ENCODE results near the gene WFDC9.

DNA sequence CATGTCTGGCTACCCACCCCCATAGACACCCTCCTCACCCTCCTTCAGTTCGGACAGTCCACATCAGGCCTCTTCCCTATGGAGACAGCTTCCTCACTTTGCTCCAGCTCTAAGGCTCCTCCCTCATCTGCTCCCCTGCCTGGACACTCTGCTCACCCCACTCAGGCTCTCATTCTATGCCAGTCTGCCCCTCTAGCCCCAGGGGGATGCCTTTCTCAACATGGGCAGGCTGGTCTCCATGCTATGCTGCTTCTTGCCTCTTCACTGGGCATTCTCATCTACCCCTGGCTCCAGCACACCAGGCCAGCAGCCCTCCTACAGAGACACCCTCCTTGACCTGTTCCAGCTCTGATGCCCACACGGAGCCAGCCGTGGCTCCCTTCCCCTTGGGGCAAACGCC is 51.9 kb downstream of the WFDC9 start, which contains the start of gene WFDC8:
- TF ChIP-seq, protein P1, sequence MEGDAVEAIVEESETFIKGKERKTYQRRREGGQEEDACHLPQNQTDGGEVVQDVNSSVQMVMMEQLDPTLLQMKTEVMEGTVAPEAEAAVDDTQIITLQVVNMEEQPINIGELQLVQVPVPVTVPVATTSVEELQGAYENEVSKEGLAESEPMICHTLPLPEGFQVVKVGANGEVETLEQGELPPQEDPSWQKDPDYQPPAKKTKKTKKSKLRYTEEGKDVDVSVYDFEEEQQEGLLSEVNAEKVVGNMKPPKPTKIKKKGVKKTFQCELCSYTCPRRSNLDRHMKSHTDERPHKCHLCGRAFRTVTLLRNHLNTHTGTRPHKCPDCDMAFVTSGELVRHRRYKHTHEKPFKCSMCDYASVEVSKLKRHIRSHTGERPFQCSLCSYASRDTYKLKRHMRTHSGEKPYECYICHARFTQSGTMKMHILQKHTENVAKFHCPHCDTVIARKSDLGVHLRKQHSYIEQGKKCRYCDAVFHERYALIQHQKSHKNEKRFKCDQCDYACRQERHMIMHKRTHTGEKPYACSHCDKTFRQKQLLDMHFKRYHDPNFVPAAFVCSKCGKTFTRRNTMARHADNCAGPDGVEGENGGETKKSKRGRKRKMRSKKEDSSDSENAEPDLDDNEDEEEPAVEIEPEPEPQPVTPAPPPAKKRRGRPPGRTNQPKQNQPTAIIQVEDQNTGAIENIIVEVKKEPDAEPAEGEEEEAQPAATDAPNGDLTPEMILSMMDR (IDR thresholded peaks at IDR 0.05; ENCODE audit: extremely low read depth in 1 of 2, insufficient read depth in 1 of 2, low read depth in 1 of 2, low read length in 2 of 2), result no peak
- TF ChIP-seq GATA2 (IDR thresholded peaks at IDR 0.05; ENCODE audit: insufficient read depth, insufficient read length, low read depth, low read length) (no peak), EZH2 (IDR thresholded peaks at IDR 0.05; ENCODE audit: borderline replicate concordance, low read depth, low read length, severe bottlenecking) (no peak), POLR2AphosphoS5 (IDR thresholded peaks at IDR 0.05; ENCODE audit: insufficient read depth, low read depth, low read length) (no peak), POLR2A (IDR thresholded peaks at IDR 0.05; ENCODE audit: low read depth, low read length) (no peak), FOS (IDR thresholded peaks at IDR 0.05; ENCODE audit: borderline replicate concordance, insufficient read depth, low read length) (no peak)
- TF ChIP-seq, protein P2, sequence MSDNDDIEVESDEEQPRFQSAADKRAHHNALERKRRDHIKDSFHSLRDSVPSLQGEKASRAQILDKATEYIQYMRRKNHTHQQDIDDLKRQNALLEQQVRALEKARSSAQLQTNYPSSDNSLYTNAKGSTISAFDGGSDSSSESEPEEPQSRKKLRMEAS (IDR thresholded peaks at IDR 0.05; ENCODE audit: insufficient read depth, insufficient read length), result no peak

All from endothelial cell of umbilical vein (primary cell).